NCI-H524 (cell line): ENCODE data around the gene PRKCQ.

ENCODE experiments used
- DNase-seq, 2 experiments: peaks; one replicate each; lab custom pipeline; 2025; lab: John Stamatoyannopoulos, UW

PRKCQ gene

GRCh38 chr10:6567203-6567703 is 12.8 kb downstream of the PRKCQ start:
- DNase-seq = no peak

DNA sequence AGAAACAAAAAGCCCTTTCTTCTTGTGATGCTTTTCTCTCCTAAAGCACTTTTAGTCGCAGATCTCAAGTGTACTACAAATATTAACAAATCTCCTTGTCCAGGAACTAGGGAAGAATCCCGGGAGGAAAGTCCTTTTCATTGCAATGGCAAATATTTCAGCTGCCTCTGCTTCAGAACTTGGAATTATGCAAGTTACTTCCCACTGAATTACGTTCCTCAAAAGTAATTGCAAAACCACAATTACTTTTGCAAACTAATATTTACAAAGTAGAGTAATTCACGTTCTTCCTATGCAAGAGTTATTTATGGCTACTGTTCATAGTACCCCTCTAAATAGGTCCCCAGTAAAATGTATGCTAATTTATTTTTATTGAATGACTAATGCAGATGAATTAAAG is 14.5 kb downstream of the PRKCQ start:
- no peak for DNase-seq

GRCh38 chr10:6564367-6564766 is 15.7 kb downstream of the PRKCQ start:
- DNase-seq = no peak

DNA sequence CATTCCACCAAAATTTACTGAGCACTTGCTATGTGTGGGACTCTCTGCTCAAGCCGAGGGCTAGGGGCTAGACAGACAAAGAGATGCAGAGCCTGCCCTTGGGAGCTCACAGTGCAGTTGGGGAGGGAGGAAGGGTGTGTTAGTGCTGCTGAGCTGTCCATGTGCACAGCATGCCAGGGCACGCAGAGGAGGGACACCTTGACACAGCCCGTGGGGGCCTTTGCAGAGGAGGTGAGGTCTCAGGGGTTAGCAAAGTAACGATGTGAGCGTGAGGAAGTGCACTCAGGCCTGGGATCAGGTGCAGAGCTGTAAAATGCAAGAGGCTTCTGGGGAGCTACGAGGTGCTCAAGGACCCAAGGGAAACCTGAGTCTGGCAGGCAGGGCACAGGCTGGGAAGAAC is 16.3 kb downstream of the PRKCQ start:
- DNase-seq = no peak

- no peak for DNase-seq
These were observed 17.0 kb downstream of the PRKCQ start for GRCh38 chr10:6563075-6563474.

DNA sequence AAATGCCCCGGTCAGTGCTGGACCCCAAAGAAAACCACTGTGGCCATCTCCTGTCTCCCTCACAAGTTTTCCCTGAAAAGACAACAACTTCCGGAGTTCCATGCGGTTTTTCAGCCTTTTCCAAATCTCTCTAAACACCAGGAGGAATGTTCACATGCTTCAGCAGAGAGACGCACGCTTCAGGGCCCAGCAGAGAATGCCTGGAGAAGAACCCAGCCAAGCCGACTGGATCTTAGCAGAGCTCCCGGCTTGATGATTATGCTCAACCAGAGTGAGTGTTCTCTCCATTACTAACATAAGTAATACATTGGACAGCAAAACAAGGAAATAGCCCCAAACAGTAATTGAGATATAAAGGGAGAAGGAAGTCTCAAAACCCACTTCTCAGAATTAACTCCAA is 17.9 kb downstream of the PRKCQ start:
- DNase-seq = no peak

DNA sequence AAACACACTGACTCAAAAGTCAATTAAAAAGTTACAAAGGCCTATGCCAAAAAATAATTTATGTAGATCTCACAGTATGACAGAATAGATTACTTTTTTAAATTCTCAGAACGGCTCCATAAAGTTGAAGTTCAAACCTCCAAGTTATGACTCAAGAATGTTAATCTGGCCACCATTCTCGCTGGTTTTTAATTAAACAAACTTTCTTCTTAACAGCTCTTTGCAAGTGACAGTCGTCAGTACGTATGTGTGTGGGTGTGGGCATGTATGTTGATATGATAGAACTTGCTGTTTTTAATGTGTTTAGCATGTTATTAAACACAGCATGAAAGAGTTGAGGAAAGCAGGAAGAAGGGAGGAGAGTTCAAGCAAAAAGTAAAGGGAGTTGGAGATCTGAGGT is 18.5 kb downstream of the PRKCQ start:
- DNase-seq = no peak

DNA sequence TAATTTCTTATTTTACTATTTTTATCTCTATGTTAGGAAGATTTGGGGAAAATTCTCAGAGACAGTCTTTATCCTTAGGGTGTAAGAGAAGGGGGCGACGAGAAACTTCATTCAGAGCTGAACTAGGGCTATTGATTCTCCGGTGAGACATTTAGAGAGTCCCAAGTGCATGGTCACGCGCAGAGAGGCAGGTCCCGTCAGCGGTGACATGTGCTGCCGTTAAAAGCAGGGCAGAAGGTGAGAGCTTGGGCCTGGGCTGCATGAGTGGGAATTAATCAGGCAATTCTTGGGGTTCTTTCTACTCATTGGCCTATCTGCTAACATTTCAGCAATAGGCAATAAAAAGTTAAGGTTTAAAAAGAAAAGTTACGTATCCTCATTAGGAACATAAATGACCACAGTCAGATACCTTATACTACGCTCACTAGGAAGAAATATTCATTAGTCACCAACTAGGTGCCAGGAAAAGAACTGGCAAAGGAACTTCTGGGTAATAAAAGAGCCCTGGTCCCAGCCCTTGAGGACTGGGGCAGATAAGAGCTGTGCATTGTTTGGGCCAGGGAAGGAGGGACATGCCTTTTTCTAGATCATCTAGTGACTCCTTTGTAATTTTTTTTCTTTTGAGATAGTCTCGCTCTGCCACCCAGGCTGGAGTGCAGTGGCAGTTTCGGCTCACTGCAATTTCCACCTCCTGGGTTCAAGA is 21.2 kb downstream of the PRKCQ start:
- no peak for DNase-seq

- no peak for DNase-seq
These were observed 21.8 kb downstream of the PRKCQ start for GRCh38 chr10:6558272-6558671.

DNA sequence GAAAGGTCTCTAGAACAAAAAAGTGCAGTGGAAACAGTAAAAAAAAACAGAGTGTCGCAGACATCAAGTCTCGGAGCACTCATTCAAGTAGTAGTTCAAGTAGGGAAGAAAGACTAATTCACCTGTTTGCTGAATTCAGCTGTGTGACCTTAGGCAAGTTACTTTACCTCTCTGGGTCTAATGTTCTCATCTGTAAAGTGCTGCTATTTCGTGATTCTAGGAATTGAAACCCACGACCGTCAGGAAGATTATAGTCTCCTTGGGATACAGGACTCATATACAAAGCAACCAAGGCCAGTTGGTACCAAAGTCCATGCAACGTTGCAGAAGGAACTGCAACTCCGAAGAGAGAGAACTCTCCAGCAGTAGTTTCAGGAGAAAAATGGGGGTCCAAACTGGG is 26.1 kb downstream of the PRKCQ start:
- DNase-seq = no peak

- DNase-seq = no peak
These were observed 36.6 kb downstream of the PRKCQ start for GRCh38 chr10:6543431-6544005.

DNA sequence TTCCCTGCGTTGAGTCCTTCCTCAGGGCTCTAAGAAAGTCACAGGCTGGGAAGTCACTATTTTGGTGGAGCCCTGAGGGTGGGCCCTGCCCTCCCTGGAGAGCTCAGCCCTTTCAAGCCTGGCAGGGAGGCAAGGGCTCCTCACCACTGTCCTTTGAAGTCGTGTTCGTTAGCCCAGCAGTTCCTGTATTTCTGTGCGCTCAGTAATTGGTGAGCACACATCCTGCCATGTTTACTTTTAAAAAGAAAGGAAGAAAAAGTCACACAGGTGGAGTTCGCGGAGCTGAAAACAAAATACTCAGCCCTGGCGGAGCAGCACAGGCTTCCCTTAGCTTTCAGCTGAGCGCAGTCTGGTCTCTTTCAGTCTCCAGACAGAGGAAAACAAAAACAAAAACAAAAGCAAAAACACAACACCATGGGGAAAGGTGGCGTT is 37.1 kb downstream of the PRKCQ start:
- DNase-seq = no peak

DNA sequence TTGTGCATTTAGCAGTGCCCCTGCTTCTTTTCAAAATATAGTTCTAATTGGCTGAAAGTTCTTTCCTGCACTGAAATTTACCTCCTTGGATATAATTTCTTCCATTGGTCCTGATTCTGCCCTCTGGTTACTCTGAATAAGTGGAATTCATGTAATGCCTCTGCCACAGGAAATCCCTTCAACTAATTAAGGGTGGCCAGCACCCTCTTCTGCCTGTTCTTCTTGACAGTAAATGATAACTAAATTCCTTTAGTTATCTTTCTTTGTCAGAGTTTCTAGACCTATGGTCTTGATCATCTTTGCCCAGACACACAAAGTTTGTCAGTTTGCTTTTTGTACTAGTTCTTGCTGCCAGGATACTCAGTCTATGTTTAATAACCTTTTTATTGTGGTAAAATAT is 40.2 kb downstream of the PRKCQ start:
- DNase-seq = no peak

DNA sequence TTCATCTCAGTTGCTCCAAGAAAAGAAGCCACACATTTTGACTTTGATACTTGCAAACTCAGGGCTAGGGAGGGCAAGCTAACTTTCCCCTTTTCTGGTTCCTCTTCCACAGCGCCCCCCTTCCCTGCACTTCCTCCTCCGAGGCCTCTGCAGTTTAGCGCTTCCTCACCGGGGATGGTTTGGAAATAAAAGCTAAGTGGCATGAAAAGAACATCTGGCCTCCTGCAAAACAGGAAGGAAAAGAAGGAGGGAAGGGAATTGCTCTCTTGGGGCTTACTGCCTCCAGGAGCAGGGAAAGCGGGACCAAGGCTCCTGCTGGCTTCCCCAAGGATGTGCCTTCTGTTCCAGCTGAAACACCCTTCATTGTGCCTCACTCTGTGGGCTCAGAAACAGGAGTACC is 42.3 kb downstream of the PRKCQ start:
- no peak for DNase-seq

GRCh38 chr10:6536102-6536501 is 44.0 kb downstream of the PRKCQ start:
- no peak for DNase-seq

DNA sequence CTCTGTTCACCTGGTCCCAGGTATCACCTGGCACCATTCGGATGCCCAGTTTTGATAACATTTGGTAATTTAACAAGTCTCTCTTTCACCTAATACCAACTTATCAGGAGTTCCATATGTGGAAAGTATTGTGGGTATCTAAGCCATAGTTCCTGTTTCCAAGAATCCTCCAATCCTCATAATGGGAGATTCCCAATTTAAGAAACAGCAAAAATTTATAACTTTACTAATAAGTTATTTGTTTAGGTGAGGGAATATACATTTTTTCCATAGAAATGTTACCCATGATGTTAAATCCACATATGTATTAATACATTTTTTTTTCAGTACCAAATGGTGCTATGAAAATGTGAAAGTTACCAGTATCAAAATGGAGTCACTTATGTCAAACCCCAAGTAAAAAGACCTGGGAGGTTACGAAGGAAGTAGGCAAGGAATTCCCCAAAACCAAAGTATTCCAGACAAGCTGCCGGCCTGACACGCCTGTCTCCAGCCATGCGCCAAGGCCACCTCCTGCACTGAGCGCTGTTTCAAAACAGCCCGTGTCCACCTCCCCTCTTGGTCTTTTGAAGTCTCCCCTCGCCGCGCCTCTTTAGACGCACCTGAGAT is 44.8 kb downstream of the PRKCQ start:
- DNase-seq = no peak

- DNase-seq = no peak
These were observed 47.8 kb downstream of the PRKCQ start for GRCh38 chr10:6532321-6532720.

DNA sequence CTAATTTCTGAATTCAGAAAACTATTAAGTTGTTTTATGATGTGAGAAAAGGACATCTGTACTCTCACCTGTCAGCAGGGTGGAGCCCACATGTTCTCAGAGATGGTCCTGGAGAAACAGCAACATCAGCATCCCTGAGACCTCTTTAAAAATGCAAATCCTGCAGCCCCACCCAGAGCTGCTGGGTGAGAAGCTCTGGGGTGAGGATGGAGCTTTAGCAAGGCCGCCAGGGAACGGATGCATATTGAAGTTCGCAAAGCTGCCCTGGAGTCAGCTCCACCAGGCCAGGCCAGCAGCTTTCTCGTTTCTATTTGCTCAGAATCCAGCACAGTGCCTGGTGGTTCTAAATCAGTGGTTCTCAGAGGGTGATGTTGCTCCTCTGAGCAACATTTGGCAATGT is 49.1 kb downstream of the PRKCQ start:
- DNase-seq = no peak

GRCh38 chr10:6530211-6530840 is 49.8 kb downstream of the PRKCQ start:
- DNase-seq = no peak

DNA sequence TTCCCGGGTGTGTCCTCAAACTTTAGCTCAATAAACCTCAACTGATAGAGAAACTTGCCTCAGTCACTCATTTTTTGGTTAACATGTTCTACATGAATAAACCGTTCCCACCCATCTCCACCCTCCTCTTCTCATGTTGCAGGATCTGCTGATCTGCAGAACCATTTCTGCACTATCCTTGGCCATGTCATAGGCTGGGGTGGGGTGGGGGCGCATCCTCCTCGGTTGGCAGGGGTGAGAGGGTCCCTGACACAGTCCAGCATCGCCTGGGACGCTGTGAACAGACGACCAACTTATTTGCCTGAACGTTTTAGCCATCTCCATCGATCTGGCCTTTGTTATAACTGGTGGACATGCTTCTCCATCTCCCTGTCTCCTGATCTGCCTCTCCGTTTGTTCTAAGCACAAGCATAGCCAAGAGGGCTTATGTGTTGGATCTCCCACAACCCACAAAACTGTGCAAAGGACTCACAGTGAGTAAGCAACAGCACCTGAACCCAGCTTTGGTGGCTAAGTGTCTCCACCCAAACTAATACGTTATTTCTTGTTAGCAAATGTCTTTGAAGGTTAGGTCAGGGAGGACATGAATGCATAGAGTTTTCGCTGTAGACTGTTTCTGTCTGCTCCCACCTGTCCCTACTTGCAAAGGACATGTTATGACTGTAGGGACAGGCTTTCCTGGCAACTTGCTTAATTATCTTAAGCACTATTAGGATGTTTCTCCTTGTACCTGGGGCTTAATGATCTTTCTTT is 51.7 kb downstream of the PRKCQ start:
- DNase-seq = no peak

DNA sequence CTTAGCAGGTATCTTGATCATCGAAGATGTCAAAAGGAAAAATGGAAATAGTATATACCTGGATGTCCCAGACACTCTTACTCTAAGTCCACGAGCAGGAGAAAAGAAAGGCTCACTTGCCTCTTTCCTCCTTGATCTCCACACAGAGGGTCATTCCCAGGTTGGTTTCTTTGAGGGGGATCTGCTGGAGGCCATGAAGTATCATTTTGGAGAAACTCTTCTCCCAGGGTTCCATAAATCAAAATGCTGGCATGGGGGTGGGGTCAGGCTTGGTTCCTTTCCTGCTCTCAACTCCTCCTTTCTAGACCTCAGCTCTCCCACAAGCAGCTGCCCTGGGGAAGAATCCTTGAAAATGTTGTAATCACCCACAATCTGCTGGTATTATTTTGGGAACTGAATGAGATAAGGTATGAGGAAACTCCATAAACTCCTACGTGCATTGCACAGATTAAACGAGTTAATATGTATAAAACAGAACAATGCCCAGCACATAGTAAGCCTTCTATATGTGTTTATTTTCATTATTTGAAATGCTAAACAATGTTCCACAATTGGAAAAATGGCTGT is 54.4 kb downstream of the PRKCQ start:
- DNase-seq = no peak

- no peak for DNase-seq
These were observed 57.8 kb downstream of the PRKCQ start for GRCh38 chr10:6522230-6522629.
